Natural killer cell treated with Interleukin-12 subunit alpha and Interleukin-12 subunit beta and Interleukin-15 and Interleukin-18, amount 100 ng/mL, for 72 hours (primary cell): ENCODE measurements around the gene CTIF. TPM values are rescaled to one million over a fixed set of nuclear protein-coding genes. Genes with fewer than 3 reads are reported as not detected.
"Not testable (repeated sequence)": the region's sequence is repeated elsewhere in the genome, so short reads cannot be mapped to it uniquely, and the experiment has no call there.

Experiments
- ATAC-seq, 2 donors: fragments of 150-1000 bp; cut with Tn5 transposase in 1 of 2; sonication (Bioruptor Pico), chemical (Tn5 transposase) in 1 of 2; 2 replicates each; pipeline ENCODE4 v1.10.0; 2021
- DNase-seq: peaks from one replicate; pipeline ENCODE4 v3.0.0; 2022; ENCODE audit warnings: low spot score
- H3K27ac Mint-ChIP-seq, 2 donors: 1 replicate in 1 of 2; 2 replicates in 1 of 2; pipeline ENCODE4 v1.8.0; 2022; ENCODE audit warnings: mixed read lengths in 2 of 2, mild to moderate bottlenecking in 1 of 2, moderate library complexity in 1 of 2
- H3K27me3 Mint-ChIP-seq, 2 donors: 1 replicate in 1 of 2; 2 replicates in 1 of 2; pipeline ENCODE4 v1.8.0; 2022; ENCODE audit warnings: mixed read lengths in 2 of 2
- H3K36me3 Mint-ChIP-seq: one replicate; pipeline ENCODE4 v1.8.0; 2022; ENCODE audit warnings: mixed read lengths
- H3K4me1 Mint-ChIP-seq, 2 donors: 1 replicate in 1 of 2; 2 replicates in 1 of 2; pipeline ENCODE4 v1.8.0; 2022; ENCODE audit warnings: low read depth in 2 of 2, mixed read lengths in 2 of 2, mild to moderate bottlenecking in 1 of 2
- H3K4me3 Mint-ChIP-seq: one replicate; pipeline ENCODE4 v1.8.0; 2022; ENCODE audit warnings: mixed read lengths
- H3K9me3 Mint-ChIP-seq: 2 replicates; pipeline ENCODE4 v1.8.0; 2022; ENCODE audit warnings: mixed read lengths
- total RNA-seq, 2 donors: library from RNA; stranded (reverse); gene quantifications; one replicate each; pipeline ENCODE4 v1.2.3, GENCODE V29; 2022

The CTIF gene
- total RNA-seq: 10 to 100 TPM in 1 of 2 donors, 1 to 10 TPM in 1; 8.4 to 13.0 TPM

- Mint-ChIP-seq H3K4me3 (peak within 1 kb of the TSS; percentile 78), H3K36me3 (no peaks in the 10 kb centered on the region), H3K27me3 (peaks cover 0 to 6% of the 10 kb centered on the region in 2 donors), H3K9me3 (no peaks in the 10 kb centered on the region), H3K4me1 (peaks cover 1 to 4% of the 10 kb centered on the region in 2 donors), H3K27ac (peak within 1 kb of the TSS in 1 of 2 donors; percentile 54)
- peak; percentile 78 to 91 for ATAC-seq
- peak; percentile 82 for DNase-seq
Measured at GRCh38 chr18:48538531-48539405, at the start of gene CTIF. CTIF (plus strand) TSS chr18:48539031; CDS start chr18:48619566, 80,535 bp downstream.

- no peaks in the 10 kb centered on the region for H3K36me3 Mint-ChIP-seq
Measured at GRCh38 chr18:48490641-48491293, 48.1 kb upstream of the CTIF start.

GRCh38 chr18:48492880-48493279, 46.0 kb upstream of the CTIF start:
- no peak overlapping the region for H3K4me3 Mint-ChIP-seq
- DNase-seq (no peak), ATAC-seq (no peak)
- H3K4me1 Mint-ChIP-seq: no peaks in the 10 kb centered on the region
- H3K27me3 Mint-ChIP-seq: peaks cover 22 to 49% of the 10 kb centered on the region in 2 donors
- H3K36me3 Mint-ChIP-seq: peaks cover 8% of the 10 kb centered on the region
- H3K27ac Mint-ChIP-seq: no peak overlapping the region
- H3K9me3 Mint-ChIP-seq: peaks cover 4% of the 10 kb centered on the region

More at GRCh38 chr18:48490641-48491293, 48.1 kb upstream of the CTIF start:
- no peak overlapping the region for H3K4me3 Mint-ChIP-seq
- H3K4me1 Mint-ChIP-seq: no peaks in the 10 kb centered on the region
- ATAC-seq (no peak), DNase-seq (no peak)
- H3K27me3 Mint-ChIP-seq: peaks cover 17 to 37% of the 10 kb centered on the region in 2 donors
- H3K27ac Mint-ChIP-seq: no peak overlapping the region
- H3K9me3 Mint-ChIP-seq: no peaks in the 10 kb centered on the region

GRCh38 chr18:48493434-48494230, 45.2 kb upstream of the CTIF start:
- peaks cover 12% of the 10 kb centered on the region for H3K36me3 Mint-ChIP-seq
- H3K9me3 Mint-ChIP-seq: peaks cover 6% of the 10 kb centered on the region
- ATAC-seq (no peak), DNase-seq (no peak)
- no peak overlapping the region for H3K4me3 Mint-ChIP-seq
- no peaks in the 10 kb centered on the region for H3K4me1 Mint-ChIP-seq
- H3K27ac Mint-ChIP-seq: no peak overlapping the region
- peaks cover 28 to 50% of the 10 kb centered on the region in 2 donors for H3K27me3 Mint-ChIP-seq

GRCh38 chr18:48497863-48498262, 41.0 kb upstream of the CTIF start:
- no peaks in the 10 kb centered on the region for H3K4me1 Mint-ChIP-seq
- peaks cover 33 to 52% of the 10 kb centered on the region in 2 donors for H3K27me3 Mint-ChIP-seq
- no peak for DNase-seq
- ATAC-seq: no peak
- H3K27ac Mint-ChIP-seq: no peak overlapping the region
- peaks cover 6% of the 10 kb centered on the region for H3K9me3 Mint-ChIP-seq
- H3K4me3 Mint-ChIP-seq: no peak overlapping the region
- H3K36me3 Mint-ChIP-seq: peaks cover 12% of the 10 kb centered on the region

GRCh38 chr18:48500517-48500916, 38.3 kb upstream of the CTIF start:
- ATAC-seq: no peak
- no peaks in the 10 kb centered on the region for H3K4me1 Mint-ChIP-seq
- H3K27me3 Mint-ChIP-seq: peaks cover 31 to 35% of the 10 kb centered on the region in 2 donors
- no peak overlapping the region for H3K4me3 Mint-ChIP-seq
- peaks cover 6% of the 10 kb centered on the region for H3K9me3 Mint-ChIP-seq
- DNase-seq: no peak
- no peak overlapping the region for H3K27ac Mint-ChIP-seq
- peaks cover 12% of the 10 kb centered on the region for H3K36me3 Mint-ChIP-seq

GRCh38 chr18:48502906-48503305, 35.9 kb upstream of the CTIF start:
- Mint-ChIP-seq H3K4me1 (no peaks in the 10 kb centered on the region), H3K27ac (no peak overlapping the region), H3K36me3 (peaks cover 26% of the 10 kb centered on the region), H3K27me3 (peaks cover 32 to 42% of the 10 kb centered on the region in 2 donors), H3K9me3 (peaks cover 15% of the 10 kb centered on the region), H3K4me3 (no peak overlapping the region)
- DNase-seq (no peak), ATAC-seq (no peak)

GRCh38 chr18:48504819-48505218, 34.0 kb upstream of the CTIF start:
- DNase-seq: no peak
- peaks cover 27 to 37% of the 10 kb centered on the region in 2 donors for H3K27me3 Mint-ChIP-seq
- H3K9me3 Mint-ChIP-seq: peaks cover 14% of the 10 kb centered on the region
- no peaks in the 10 kb centered on the region for H3K4me1 Mint-ChIP-seq
- no peak overlapping the region for H3K4me3 Mint-ChIP-seq
- peaks cover 24% of the 10 kb centered on the region for H3K36me3 Mint-ChIP-seq
- H3K27ac Mint-ChIP-seq: no peak overlapping the region
- no peak for ATAC-seq

- H3K27ac Mint-ChIP-seq, ATAC-seq, H3K4me3 Mint-ChIP-seq, DNase-seq, H3K4me1 Mint-ChIP-seq: not testable (repeated sequence)
- H3K36me3 Mint-ChIP-seq: peaks cover 24% of the 10 kb centered on the region
- peaks cover 14% of the 10 kb centered on the region for H3K9me3 Mint-ChIP-seq
- H3K27me3 Mint-ChIP-seq: peaks cover 22 to 35% of the 10 kb centered on the region in 2 donors
Measured at GRCh38 chr18:48506983-48507568, 31.8 kb upstream of the CTIF start.

- not testable (repeated sequence) for DNase-seq, H3K9me3 Mint-ChIP-seq, H3K4me1 Mint-ChIP-seq, H3K4me3 Mint-ChIP-seq, H3K36me3 Mint-ChIP-seq, H3K27ac Mint-ChIP-seq, ATAC-seq
- peaks cover 14 to 30% of the 10 kb centered on the region in 2 donors for H3K27me3 Mint-ChIP-seq
Measured at GRCh38 chr18:48512498-48512897, 26.3 kb upstream of the CTIF start.

GRCh38 chr18:48514786-48515185, 24.0 kb upstream of the CTIF start:
- H3K4me1 Mint-ChIP-seq: no peaks in the 10 kb centered on the region
- no peak overlapping the region for H3K27ac Mint-ChIP-seq
- ATAC-seq (no peak), DNase-seq (no peak)
- H3K36me3 Mint-ChIP-seq: no peaks in the 10 kb centered on the region
- no peak overlapping the region for H3K4me3 Mint-ChIP-seq
- H3K9me3 Mint-ChIP-seq: no peaks in the 10 kb centered on the region
- peaks cover 11 to 13% of the 10 kb centered on the region in 2 donors for H3K27me3 Mint-ChIP-seq

- no peak for DNase-seq
- Mint-ChIP-seq H3K4me3 (no peak overlapping the region), H3K27me3 (peaks cover 14% of the 10 kb centered on the region in 2 donors), H3K27ac (no peak overlapping the region), H3K4me1 (no peaks in the 10 kb centered on the region), H3K9me3 (no peaks in the 10 kb centered on the region), H3K36me3 (no peaks in the 10 kb centered on the region)
- no peak for ATAC-seq
Measured at GRCh38 chr18:48517048-48517447, 21.8 kb upstream of the CTIF start.

GRCh38 chr18:48519431-48520100, 19.3 kb upstream of the CTIF start:
- no peak for ATAC-seq
- no peaks in the 10 kb centered on the region for H3K36me3 Mint-ChIP-seq
- DNase-seq: no peak
- H3K4me3 Mint-ChIP-seq: no peak overlapping the region
- H3K4me1 Mint-ChIP-seq: peaks cover 0 to 4% of the 10 kb centered on the region in 2 donors
- no peak overlapping the region for H3K27ac Mint-ChIP-seq
- H3K27me3 Mint-ChIP-seq: peaks cover 12 to 15% of the 10 kb centered on the region in 2 donors
- H3K9me3 Mint-ChIP-seq: no peaks in the 10 kb centered on the region
